Lower leg skin (tissue), 3 donors: ENCODE data around the gene FAT3.

Source experiments
- CTCF ChIP-seq, 3 donors: fragments of 450-650 bp; IDR thresholded peaks; one replicate each; pipeline ENCODE4 v1.5.1; 2016; ENCODE audit warnings: antibody characterized with exemption in 3 of 3, mild to moderate bottlenecking in 3 of 3, moderate library complexity in 2 of 3
- POLR2A ChIP-seq, 2 donors: fragments of 450-650 bp; IDR thresholded peaks; one replicate each; pipeline ENCODE4 v1.6.1; 2016 to 2017; ENCODE audit warnings: antibody characterized with exemption in 2 of 2, mild to moderate bottlenecking in 1 of 2, moderate library complexity in 1 of 2

GRCh38 chr11:92179017-92179670, 45.5 kb upstream of the FAT3 start:
- no peak for TF ChIP-seq POLR2A (IDR thresholded peaks at IDR 0.05)
- no peak for TF ChIP-seq CTCF (IDR thresholded peaks at IDR 0.05)
